SK-N-SH treated with all-trans-retinoic acid at 6 μM for 48 hours (cell line): ENCODE results near the gene TNS3.

ENCODE experiments used
- ATAC-seq: fragments of 200-7000 bp; cut with Tn5 transposase; 3 replicates; pipeline ENCODE4 v1.9.1; 2020; ENCODE audit warnings: mild to moderate bottlenecking, moderate library complexity
- ARNTL ChIP-seq: fragments of 450-650 bp; formaldehyde crosslinking; IDR thresholded peaks from 2 replicates; pipeline ENCODE4 v1.5.0; 2020; ENCODE audit warnings: low read depth, mild to moderate bottlenecking, moderate library complexity, borderline replicate concordance
- BACH2 ChIP-seq: fragments of 250-450 bp; sonication (Bioruptor Pico); IDR thresholded peaks from 2 replicates; pipeline ENCODE4 v1.9.0; 2021; ENCODE audit warnings: mild to moderate bottlenecking, borderline replicate concordance
- CREB5 ChIP-seq: fragments of 250-450 bp; sonication (Bioruptor Pico); IDR thresholded peaks from 2 replicates; pipeline ENCODE4 v1.5.1; 2020; ENCODE audit warnings: low read depth, mild to moderate bottlenecking, moderate library complexity
- CSDC2 ChIP-seq: fragments of 250-450 bp; sonication (Bioruptor Pico); IDR thresholded peaks from 2 replicates; pipeline ENCODE4 v1.5.0; 2020; ENCODE audit warnings: mild to moderate bottlenecking, moderate library complexity
- CSRNP3 ChIP-seq: fragments of 250-450 bp; sonication (Bioruptor Pico); IDR thresholded peaks from 2 replicates; pipeline ENCODE4 v1.5.1; 2021; ENCODE audit warnings: mild to moderate bottlenecking, moderate library complexity
- ESRRG ChIP-seq: fragments of 250-450 bp; sonication (Bioruptor Pico); IDR thresholded peaks from 2 replicates; pipeline ENCODE4 v1.6.1; 2021; ENCODE audit warnings: mild to moderate bottlenecking
- GLIS3 ChIP-seq: fragments of 250-450 bp; sonication (Bioruptor Pico); IDR thresholded peaks from 2 replicates; pipeline ENCODE4 v1.5.0; 2020; ENCODE audit warnings: mild to moderate bottlenecking, moderate library complexity
- ISL1 ChIP-seq: fragments of 250-450 bp; sonication (Bioruptor Pico); IDR thresholded peaks from 2 replicates; pipeline ENCODE4 v2.1.2; 2022; ENCODE audit warnings: mild to moderate bottlenecking, moderate library complexity
- OSR1 ChIP-seq: fragments of 250-450 bp; sonication (Bioruptor Pico); IDR thresholded peaks from 2 replicates; pipeline ENCODE4 v1.8.0; 2022; ENCODE audit warnings: moderate library complexity, mild to moderate bottlenecking, inconsistent platforms
- PATZ1 ChIP-seq: fragments of 250-450 bp; sonication (Bioruptor Pico); IDR thresholded peaks from 2 replicates; pipeline ENCODE4 v1.8.0; 2020; ENCODE audit warnings: mild to moderate bottlenecking, moderate library complexity, borderline replicate concordance
- POU6F1 ChIP-seq: fragments of 250-450 bp; sonication (Bioruptor Pico); IDR thresholded peaks from 2 replicates; pipeline ENCODE4 v1.8.0; 2021; ENCODE audit warnings: low read depth, mild to moderate bottlenecking, moderate library complexity, borderline replicate concordance
- PPARA ChIP-seq: fragments of 250-450 bp; sonication (Bioruptor Pico); IDR thresholded peaks from 2 replicates; pipeline ENCODE4 v1.5.0; 2020; ENCODE audit warnings: mild to moderate bottlenecking, borderline replicate concordance
- RARB ChIP-seq: fragments of 250-450 bp; sonication (Bioruptor Pico); IDR thresholded peaks from 2 replicates; pipeline ENCODE4 v1.8.0; 2021; ENCODE audit warnings: mild to moderate bottlenecking, moderate library complexity
- TOX ChIP-seq: fragments of 250-450 bp; sonication (Bioruptor Pico); IDR thresholded peaks from 2 replicates; pipeline ENCODE4 v1.8.0; 2021; ENCODE audit warnings: mild to moderate bottlenecking, moderate library complexity, borderline replicate concordance
- TSHZ2 ChIP-seq: fragments of 250-450 bp; sonication (Bioruptor Pico); IDR thresholded peaks from 2 replicates; pipeline ENCODE4 v1.5.0; 2020; ENCODE audit warnings: mild to moderate bottlenecking, moderate library complexity
- ZC3H10 ChIP-seq: fragments of 250-450 bp; sonication (Bioruptor Pico); IDR thresholded peaks from 2 replicates; pipeline ENCODE4 v1.5.1; 2021; ENCODE audit warnings: mild to moderate bottlenecking, moderate library complexity
- ZFP3 ChIP-seq: fragments of 250-450 bp; sonication (Bioruptor Pico); IDR thresholded peaks from 2 replicates; pipeline ENCODE4 v1.5.0; 2020; ENCODE audit warnings: mild to moderate bottlenecking, moderate library complexity
- ZFP30 ChIP-seq: fragments of 450-650 bp; formaldehyde crosslinking; IDR thresholded peaks from 2 replicates; pipeline ENCODE4 v1.5.0; 2022; ENCODE audit warnings: mild to moderate bottlenecking, moderate library complexity
- ZNF565 ChIP-seq: fragments of 450-650 bp; formaldehyde crosslinking; conservative IDR thresholded peaks from 2 replicates; pipeline ENCODE4 v1.5.0; 2020; ENCODE audit warnings: low read depth, mild to moderate bottlenecking, moderate library complexity
- ZNF70 ChIP-seq: fragments of 450-650 bp; formaldehyde crosslinking; IDR thresholded peaks from 2 replicates; pipeline ENCODE4 v1.5.0; 2020; ENCODE audit warnings: mild to moderate bottlenecking, moderate library complexity
- ZNF8 ChIP-seq: fragments of 450-650 bp; formaldehyde crosslinking; IDR thresholded peaks from 2 replicates; pipeline ENCODE4 v1.5.0; 2020; ENCODE audit warnings: mild to moderate bottlenecking, moderate library complexity

The TNS3 gene

GRCh38 chr7:47280114-47280513 is 301.8 kb downstream of the TNS3 start:
- no peak for TF ChIP-seq ARNTL (CRISPR knock-in tag)
- no peak for TF ChIP-seq ZFP3 (CRISPR knock-in tag)
- TF ChIP-seq ESRRG (CRISPR knock-in tag): no peak
- no peak for TF ChIP-seq ZNF70 (CRISPR knock-in tag)
- TF ChIP-seq GLIS3: no peak
- TF ChIP-seq TSHZ2 (CRISPR knock-in tag): no peak
- TF ChIP-seq ZC3H10 (CRISPR knock-in tag): no peak
- TF ChIP-seq RARB: no peak
- no peak for TF ChIP-seq BACH2 (CRISPR knock-in tag)
- no peak for TF ChIP-seq ISL1 (CRISPR knock-in tag)
- TF ChIP-seq TOX: no peak

DNA sequence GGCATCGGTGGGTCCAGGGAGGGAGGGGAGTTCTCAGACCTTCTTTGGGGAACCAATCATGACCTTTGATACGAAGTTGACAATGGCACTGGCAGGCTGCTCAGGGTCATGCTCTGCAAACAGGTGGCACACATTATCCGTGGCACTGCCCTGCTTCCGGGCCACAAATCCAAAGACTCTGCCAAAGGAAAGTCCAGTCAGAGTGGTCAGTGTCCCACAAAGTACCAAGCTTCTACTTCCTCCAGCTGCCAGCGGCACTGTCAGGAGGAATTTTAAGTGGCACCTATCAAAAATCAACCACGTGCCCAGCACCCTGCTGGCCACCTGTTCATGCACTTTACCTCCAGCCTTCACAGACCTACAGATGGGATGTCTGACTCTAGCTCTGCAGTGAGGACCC is 303.9 kb downstream of the TNS3 start:
- TF ChIP-seq OSR1: no peak
- no peak for TF ChIP-seq PATZ1 (CRISPR knock-in tag)
- no peak for TF ChIP-seq BACH2 (CRISPR knock-in tag)
- no peak for TF ChIP-seq CSDC2
- no peak for TF ChIP-seq TOX
- no peak for TF ChIP-seq ZFP30
- no peak for TF ChIP-seq ARNTL (CRISPR knock-in tag)
- TF ChIP-seq TSHZ2 (CRISPR knock-in tag): no peak
- TF ChIP-seq ESRRG (CRISPR knock-in tag): no peak
- no peak for TF ChIP-seq ZC3H10 (CRISPR knock-in tag)
- no peak for TF ChIP-seq PPARA (CRISPR knock-in tag)
- TF ChIP-seq ZNF8: no peak

More at GRCh38 chr7:47280114-47280513, 301.8 kb downstream of the TNS3 start:
- ATAC-seq: no peak

GRCh38 chr7:47277321-47277781 is 304.6 kb downstream of the TNS3 start:
- ATAC-seq: no peak
- TF ChIP-seq ZC3H10 (CRISPR knock-in tag): no peak
- no peak for TF ChIP-seq GLIS3
- no peak for TF ChIP-seq OSR1
- TF ChIP-seq ZNF565: no peak
- TF ChIP-seq TSHZ2 (CRISPR knock-in tag): no peak
- TF ChIP-seq POU6F1 (CRISPR knock-in tag): no peak
- no peak for TF ChIP-seq PPARA (CRISPR knock-in tag)
- TF ChIP-seq CREB5: no peak
- no peak for TF ChIP-seq ESRRG (CRISPR knock-in tag)
- no peak for TF ChIP-seq CSRNP3 (CRISPR knock-in tag)
- TF ChIP-seq TOX: no peak
- no peak for TF ChIP-seq ZNF70 (CRISPR knock-in tag)

More for the DNA sequence above, 303.9 kb downstream of the TNS3 start:
- ATAC-seq: no peak
